GM12891 (cell line): ENCODE results near the gene ZNF81.

Source experiments
- POLR2A ChIP-seq: IDR thresholded peaks from 2 replicates; pipeline ENCODE4 v1.6.1; 2011; ENCODE audit warnings: low read depth, low read length, control low read depth
- POLR2AphosphoS5 ChIP-seq: IDR thresholded peaks from 2 replicates; pipeline ENCODE4 v1.6.1; 2011; ENCODE audit warnings: low read depth, low read length, control low read depth
- SPI1 ChIP-seq: IDR thresholded peaks from 2 replicates; pipeline ENCODE4 v1.6.1; 2011; ENCODE audit warnings: low read depth, low read length, control low read depth
- TAF1 ChIP-seq: IDR thresholded peaks from 2 replicates; pipeline ENCODE4 v1.6.1; 2011; ENCODE audit warnings: low read depth, low read length, control low read depth

GRCh38 chrX:47804315-47804714 lies 32.4 kb upstream of the ZNF81 start:
- TF ChIP-seq POLR2AphosphoS5 (no peak), POLR2A (no peak), TAF1 (no peak), SPI1 (no peak)
